Kidney (tissue), 14 donors: ENCODE data around the gene MYLK. TPM values are rescaled to one million over a fixed set of nuclear protein-coding genes. Genes with fewer than 3 reads are reported as not detected.

Experiments used
- DNase-seq, 5 donors: peaks; one replicate each; pipeline ENCODE4 v3.0.0-alpha.2; 2013 to 2020
- FAIRE-seq: peaks from 2 replicates; lab custom pipeline; 2012; peaks lifted over from hg19 to GRCh38; lab: Jason Lieb, UNC
- H3K27ac ChIP-seq, 2 donors: one replicate each; pipeline ENCODE4 v1.7.0; 2013; ENCODE audit warnings: low read depth in 2 of 2, low read length in 2 of 2, inconsistent platforms in 1 of 2
- H3K27me3 ChIP-seq: one replicate; pipeline ENCODE4 v1.7.1; 2013; ENCODE audit warnings: low read length, inconsistent platforms; ENCODE audit not compliant: control insufficient read depth, insufficient read depth
- H3K36me3 ChIP-seq, 3 donors: one replicate each; pipeline versions ENCODE4 v1.7.0 to v1.7.1; 2013; ENCODE audit warnings: low read length in 3 of 3, control low read depth in 1 of 3, inconsistent platforms in 1 of 3; ENCODE audit not compliant: insufficient read depth in 3 of 3, control insufficient read depth in 2 of 3
- H3K4me1 ChIP-seq, 3 donors: one replicate each; pipeline versions ENCODE4 v1.7.0 to v1.7.1; 2013; ENCODE audit warnings: low read length in 3 of 3, inconsistent platforms in 1 of 3, low read depth in 1 of 3; ENCODE audit not compliant: control insufficient read depth in 2 of 3, insufficient read depth in 2 of 3
- H3K4me3 ChIP-seq, 3 donors: one replicate each; pipeline versions ENCODE4 v1.7.0 to v1.8.1; 2013; ENCODE audit warnings: low read length in 3 of 3, control low read depth in 1 of 3, inconsistent platforms in 1 of 3
- H3K9ac ChIP-seq, 3 donors: one replicate each; pipeline versions ENCODE4 v1.7.0 to v1.7.1; 2013; ENCODE audit warnings: low read length in 3 of 3, control low read depth in 1 of 3, inconsistent platforms in 1 of 3
- H3K9me3 ChIP-seq, 3 donors: one replicate each; pipeline versions ENCODE4 v1.7.0 to v1.7.1; 2013; ENCODE audit warnings: low read length in 3 of 3, control low read depth in 1 of 3, inconsistent platforms in 1 of 3; ENCODE audit not compliant: control insufficient read depth in 2 of 3, insufficient read depth in 1 of 3
- CTCF ChIP-seq: IDR thresholded peaks from 3 replicates; pipeline ENCODE4 v1.5.1; 2012; ENCODE audit warnings: mild to moderate bottlenecking, moderate library complexity, borderline replicate concordance; ENCODE audit not compliant: insufficient read depth; ENCODE audit errors: extremely low read depth
- intact Hi-C: fragments of 100-400 bp; cut with DNase I; formaldehyde crosslinking; loops from one replicate; pipeline ENCODE4 v1.11.1; 2022
- polyA plus RNA-seq: library from polyadenylated mRNA; stranded (reverse); fragments of 350-450 nt; fragmentation: Illumina TruSeq; extraction: RNeasy Lipid Tissue Mini Kit (QIAGEN cat#74804); gene quantifications from one replicate; pipeline ENCODE4 v1.2.3, GENCODE V29; 2014; ENCODE audit warnings: low read depth, low replicate concordance; ENCODE audit not compliant: insufficient read depth
- total RNA-seq: library from RNA; stranded (reverse); fragmentation: NEBNext Ultra II Directional; extraction: Animal tissue kit (Norgen Biotek cat#: 25700); gene quantifications from one replicate; pipeline ENCODE4 v1.2.1, GENCODE V29; 2021
- donor health status: control.
- donor health status: control.
- donor health status: control.
- donor health status: control.
- donor health status: control.
- donor health status: DM: yes; HTN: yes; CAD: no.
- donor health status: Normal renal cell carcinoma (clear cell type).

Gene MYLK
- total and polyA plus RNA-seq, 2 donors from 2014 or later: 25.3 to 164 TPM

- no peak for FAIRE-seq
- intact Hi-C loops: no loop called here
- Histone ChIP-seq H3K9me3 (no peaks in the 10 kb centered on the region), H3K9ac (no peak overlapping the region), H3K27me3 (no peaks in the 10 kb centered on the region), H3K27ac (peak overlapping the region; percentile 11 to 17), H3K36me3 (peaks cover 4 to 28% (median 10%) of the 10 kb centered on the region in 3 donors), H3K4me3 (no peak overlapping the region), H3K4me1 (peaks cover 6 to 45% (median 33%) of the 10 kb centered on the region in 3 donors)
- peak in 1 of 5 donors; percentile 66 for DNase-seq
- no peak for TF ChIP-seq CTCF
Observed at GRCh38 chr3:123663977-123664376, 220.2 kb downstream of the MYLK start.

GRCh38 chr3:123661973-123662372, 222.2 kb downstream of the MYLK start:
- H3K4me3 ChIP-seq: no peak overlapping the region
- peak overlapping the region in 2 of 3 donors; percentile 22 to 79 for H3K9ac ChIP-seq
- intact Hi-C loops: no loop called here
- TF ChIP-seq CTCF: no peak
- H3K4me1 ChIP-seq: peaks cover 6 to 52% (median 42%) of the 10 kb centered on the region in 3 donors
- no peaks in the 10 kb centered on the region for H3K9me3 ChIP-seq
- no peaks in the 10 kb centered on the region for H3K27me3 ChIP-seq
- FAIRE-seq (no peak), DNase-seq (no peak)
- peaks cover 5 to 33% (median 10%) of the 10 kb centered on the region in 3 donors for H3K36me3 ChIP-seq
- H3K27ac ChIP-seq: peak overlapping the region; percentile 89 to 93

GRCh38 chr3:123660900-123661299, 223.2 kb downstream of the MYLK start:
- TF ChIP-seq CTCF: no peak
- peaks cover 6 to 63% (median 51%) of the 10 kb centered on the region in 3 donors for H3K4me1 ChIP-seq
- H3K27me3 ChIP-seq: no peaks in the 10 kb centered on the region
- H3K27ac ChIP-seq: peak overlapping the region; percentile 89 to 93
- peak overlapping the region in 2 of 3 donors; percentile 61 to 79 for H3K9ac ChIP-seq
- H3K36me3 ChIP-seq: peaks cover 2 to 34% (median 7%) of the 10 kb centered on the region in 3 donors
- peak; percentile 94 for FAIRE-seq
- intact Hi-C loops: no loop called here
- DNase-seq: peak; percentile 81 to 99 (median 90)
- H3K9me3 ChIP-seq: no peaks in the 10 kb centered on the region
- peak overlapping the region in 1 of 3 donors; percentile 27 for H3K4me3 ChIP-seq
